ENCODE results near the gene KYNU. TPM values are rescaled to one million over a fixed set of nuclear protein-coding genes. Genes with fewer than 3 reads are reported as not detected.

KYNU gene
- total RNA-seq, 1 donor from 2014 or later, result 0.16 TPM

Small RNA genes lying within 50 kb of the gene (small RNA-seq; reads per million reads assigned to genes)
- not detected for gene MTND4LP12

Data from occipital lobe (tissue), 2 donors.